Panc1 (cell line): ENCODE data around the gene DNAJB8. TPM values are rescaled to one million over a fixed set of nuclear protein-coding genes. Genes with fewer than 3 reads are reported as not detected.

Experiments
- ATAC-seq: fragments of 200-7000 bp; cut with Tn5 transposase; 2 replicates; pipeline ENCODE4 v1.9.1; 2020; ENCODE audit warnings: mild to moderate bottlenecking, moderate library complexity
- BruUV-seq: library from RNA; stranded (reverse); fragments of 400-500 nt; replicated peaks from 2 replicates; lab custom pipeline; 2021; lab: Mats Ljungman, UMichigan
- CTCF ChIA-PET: fragments of 300-600 bp; sonication (Branson Sonifier 250); formaldehyde crosslinking; loops from one replicate; lab custom pipeline; 2022; ENCODE audit warnings: antibody characterized with exemption; lab: Charles Lee
- POLR2A ChIA-PET: fragments of 300-600 bp; sonication (Branson Sonifier 250); formaldehyde crosslinking; loops from one replicate; lab custom pipeline; 2022; ENCODE audit warnings: antibody characterized with exemption; lab: Charles Lee
- DNase-seq: peaks from one replicate; pipeline ENCODE4 v3.0.0-alpha.2; 2010; ENCODE audit warnings: low read depth, low spot score
- H3K27ac ChIP-seq: 2 replicates; pipeline ENCODE4 v1.5.1; 2011; ENCODE audit warnings: mild to moderate bottlenecking, low read length, inconsistent platforms
- H3K27me3 ChIP-seq: fragments of 200-500 bp; sonication (Bioruptor generic); 2 replicates; pipeline ENCODE4 v1.6.0; 2014; ENCODE audit warnings: low read length, inconsistent platforms; ENCODE audit not compliant: control insufficient read depth, insufficient read depth
- H3K36me3 ChIP-seq: fragments of 200-500 bp; sonication (Bioruptor generic); 2 replicates; pipeline ENCODE4 v1.5.1; 2014; ENCODE audit warnings: inconsistent platforms, mild to moderate bottlenecking, low read length, moderate library complexity; ENCODE audit not compliant: control insufficient read depth, insufficient read depth
- H3K4me1 ChIP-seq: 2 replicates; pipeline ENCODE4 v1.5.1; 2011; ENCODE audit warnings: inconsistent platforms, mild to moderate bottlenecking, low read length, moderate library complexity; ENCODE audit not compliant: control insufficient read depth, insufficient read depth
- H3K4me3 ChIP-seq, 2 experiments: 2 replicates each; pipeline ENCODE4 v1.5.1; 2011 to 2012; ENCODE audit warnings: low read depth in 2 of 2, low read length in 2 of 2, mild to moderate bottlenecking in 2 of 2, inconsistent platforms in 1 of 2, moderate library complexity in 1 of 2
- H3K9me3 ChIP-seq: fragments of 200-500 bp; sonication (Bioruptor generic); 2 replicates; pipeline ENCODE4 v1.5.1; 2014; ENCODE audit warnings: low read depth, mild to moderate bottlenecking, inconsistent platforms, low read length, moderate library complexity; ENCODE audit not compliant: control insufficient read depth, insufficient read depth
- CTCF ChIP-seq: fragments of 450-650 bp; IDR thresholded peaks from 2 replicates; pipeline ENCODE4 v1.5.1; 2017; ENCODE audit warnings: mild to moderate bottlenecking
- POLR2AphosphoS5 ChIP-seq: IDR thresholded peaks from 2 replicates; pipeline ENCODE4 v1.6.1; 2012; ENCODE audit warnings: mild to moderate bottlenecking, low read depth, low read length, moderate library complexity
- REST ChIP-seq, 2 experiments: IDR thresholded peaks; 2 replicates each; pipeline ENCODE4 v1.6.1; 2011 to 2012; ENCODE audit warnings: low read depth in 2 of 2, control low read depth in 1 of 2, low read length in 1 of 2, mild to moderate bottlenecking in 1 of 2, moderate library complexity in 1 of 2; ENCODE audit not compliant: insufficient read depth in 1 of 2
- SIN3A ChIP-seq: IDR thresholded peaks from 2 replicates; pipeline ENCODE4 v1.6.1; 2012; ENCODE audit warnings: low read depth, mild to moderate bottlenecking, low read length, moderate library complexity, borderline replicate concordance; ENCODE audit not compliant: insufficient read depth
- TCF7L2 ChIP-seq: IDR thresholded peaks from 2 replicates; pipeline ENCODE4 v1.6.1; 2011; ENCODE audit warnings: mild to moderate bottlenecking, low read depth, low read length, inconsistent platforms
- in situ Hi-C: cut with HindIII; loops from 2 replicates; pipeline ENCODE4 v1.10.0; 2016; ENCODE audit warnings: low sequenced_read_pairs, low pct_unique_long_range_greater_than_20kb
- intact Hi-C: fragments of 100-400 bp; cut with micrococcal nuclease; formaldehyde crosslinking; loops from one replicate; pipeline ENCODE4 v1.10.0; 2022; ENCODE audit not compliant: unreplicated experiment
- total RNA-seq: library from RNA; stranded (reverse); gene quantifications from one replicate; pipeline ENCODE4 v1.2.1, GENCODE V29; 2021; ENCODE audit not compliant: unreplicated experiment

DNAJB8 gene
- total RNA-seq, 1 experiment from 2014 or later, result not detected

GRCh38 chr3:128424508-128425069 lies 42.1 kb downstream of the DNAJB8 start:
- CTCF ChIA-PET, result interaction anchor here (0.6 to 1.9 kb wide), 3 partner anchors 55 to 65 kb away, joined by 4 to 7 read pairs (median 4); no protein-coding TSS in a partner anchor
- TF ChIP-seq CTCF (no peak), POLR2AphosphoS5 (no peak), TCF7L2 (no peak), SIN3A (no peak), REST (IDR thresholded peaks at IDR 0.05; ENCODE audit: insufficient read depth in 1 of 2, low read depth in 2 of 2, low read length in 1 of 2) (no peak)
- Histone ChIP-seq H3K4me3 (no peak overlapping the region), H3K36me3 (no peaks in the 10 kb centered on the region), H3K27ac (peak overlapping the region; percentile 65; the same call in 1 of the 2 replicates), H3K4me1 (peaks cover 47% of the 10 kb centered on the region), H3K27me3 (no peaks in the 10 kb centered on the region), H3K9me3 (no peaks in the 10 kb centered on the region)
- POLR2A ChIA-PET, result no interaction called here
- in situ Hi-C loops (no loop called here), intact Hi-C loops (no loop called here)
- no peak for ATAC-seq
- no peak for DNase-seq
- BruUV-seq, result no TSS peak

GRCh38 chr3:128423525-128424147 lies 43.1 kb downstream of the DNAJB8 start:
- no TSS peak for BruUV-seq
- Histone ChIP-seq H3K27me3 (no peaks in the 10 kb centered on the region), H3K4me3 (no peak overlapping the region), H3K27ac (peak overlapping the region; percentile 65; the same call in 1 of the 2 replicates), H3K9me3 (no peaks in the 10 kb centered on the region), H3K36me3 (no peaks in the 10 kb centered on the region), H3K4me1 (peaks cover 47% of the 10 kb centered on the region)
- intact Hi-C loops, result no loop called here
- ChIA-PET POLR2A (no interaction called here), CTCF (no interaction called here)
- DNase-seq, result no peak
- TF ChIP-seq TCF7L2, result no peak
- no peak for TF ChIP-seq SIN3A
- no peak for TF ChIP-seq REST (IDR thresholded peaks at IDR 0.05; ENCODE audit: insufficient read depth in 1 of 2, low read depth in 2 of 2, low read length in 1 of 2)
- no peak for TF ChIP-seq CTCF
- no peak for TF ChIP-seq POLR2AphosphoS5
- in situ Hi-C loops, result no loop called here
- no peak for ATAC-seq
